ENCODE results near the gene RIMBP2.

DNA sequence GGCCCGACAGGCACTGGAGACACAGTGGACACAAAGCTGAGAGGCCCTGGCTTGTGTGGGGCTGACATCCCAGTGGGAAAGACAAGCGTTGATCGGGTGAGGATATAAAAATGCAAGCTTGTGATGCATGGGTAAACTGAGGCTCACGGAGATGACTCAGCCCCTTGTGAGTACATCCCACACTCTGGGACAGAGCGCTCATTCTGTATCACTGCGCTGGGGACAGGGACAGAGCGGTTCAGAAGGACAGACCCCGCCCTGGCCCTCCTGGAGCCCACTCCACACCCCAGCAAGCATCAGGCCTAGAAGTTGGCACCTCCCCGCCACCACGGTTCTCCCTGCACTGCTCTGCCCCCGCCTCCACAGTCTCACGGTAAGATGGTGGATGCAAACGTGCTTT is 222.1 kb downstream of the RIMBP2 start:
- TF ChIP-seq, protein P1, sequence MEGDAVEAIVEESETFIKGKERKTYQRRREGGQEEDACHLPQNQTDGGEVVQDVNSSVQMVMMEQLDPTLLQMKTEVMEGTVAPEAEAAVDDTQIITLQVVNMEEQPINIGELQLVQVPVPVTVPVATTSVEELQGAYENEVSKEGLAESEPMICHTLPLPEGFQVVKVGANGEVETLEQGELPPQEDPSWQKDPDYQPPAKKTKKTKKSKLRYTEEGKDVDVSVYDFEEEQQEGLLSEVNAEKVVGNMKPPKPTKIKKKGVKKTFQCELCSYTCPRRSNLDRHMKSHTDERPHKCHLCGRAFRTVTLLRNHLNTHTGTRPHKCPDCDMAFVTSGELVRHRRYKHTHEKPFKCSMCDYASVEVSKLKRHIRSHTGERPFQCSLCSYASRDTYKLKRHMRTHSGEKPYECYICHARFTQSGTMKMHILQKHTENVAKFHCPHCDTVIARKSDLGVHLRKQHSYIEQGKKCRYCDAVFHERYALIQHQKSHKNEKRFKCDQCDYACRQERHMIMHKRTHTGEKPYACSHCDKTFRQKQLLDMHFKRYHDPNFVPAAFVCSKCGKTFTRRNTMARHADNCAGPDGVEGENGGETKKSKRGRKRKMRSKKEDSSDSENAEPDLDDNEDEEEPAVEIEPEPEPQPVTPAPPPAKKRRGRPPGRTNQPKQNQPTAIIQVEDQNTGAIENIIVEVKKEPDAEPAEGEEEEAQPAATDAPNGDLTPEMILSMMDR (IDR thresholded peaks at IDR 0.05): no peak
- no peak for TF ChIP-seq ZFX (IDR thresholded peaks at IDR 0.05; ENCODE audit: borderline replicate concordance)
